HepG2 (cell line): ENCODE data around the gene CNKSR3. TPM values are rescaled to one million over a fixed set of nuclear protein-coding genes. Genes with fewer than 3 reads are reported as not detected.

Experiments
- AKAP8 ChIP-seq: sonication (generic); formaldehyde crosslinking; IDR thresholded peaks from 2 replicates; pipeline ENCODE4 v1.5.1; 2020; ENCODE audit warnings: mild to moderate bottlenecking, missing genetic modification reagents
- CREB1 ChIP-seq, 2 experiments: fragments of 450-650 bp in 1 of 2; IDR thresholded peaks; 2 replicates each; pipeline ENCODE4 v1.6.1; 2016 to 2017; ENCODE audit warnings: control low read depth in 1 of 2, mild to moderate bottlenecking in 1 of 2, missing compliant biosample characterization in 1 of 2, missing genetic modification characterization in 1 of 2
- DMAP1 ChIP-seq: IDR thresholded peaks from 2 replicates; pipeline ENCODE4 v1.6.1; 2016
- DR1 ChIP-seq: sonication (generic); formaldehyde crosslinking; IDR thresholded peaks from 2 replicates; pipeline ENCODE4 v1.8.0; 2021; ENCODE audit warnings: mild to moderate bottlenecking, missing genetic modification reagents, inconsistent platforms
- EHMT2 ChIP-seq: fragments of 200-600 bp; sonication (generic); IDR thresholded peaks from 2 replicates; pipeline ENCODE4 v1.7.0; 2017; ENCODE audit warnings: antibody characterized with exemption, low read depth, low read length, borderline replicate concordance
- FOXM1 ChIP-seq: sonication (generic); formaldehyde crosslinking; IDR thresholded peaks from 2 replicates; pipeline ENCODE4 v1.5.0; 2020; ENCODE audit warnings: missing genetic modification reagents
- HMG20B ChIP-seq: conservative IDR thresholded peaks from 2 replicates; pipeline ENCODE4 v1.6.1; 2016; ENCODE audit warnings: missing genetic modification reagents, missing compliant biosample characterization
- HOXA3 ChIP-seq: sonication (generic); formaldehyde crosslinking; IDR thresholded peaks from 2 replicates; pipeline ENCODE4 v1.5.0; 2020; ENCODE audit warnings: missing genetic modification reagents
- KMT2A ChIP-seq: sonication (generic); formaldehyde crosslinking; IDR thresholded peaks from 2 replicates; pipeline ENCODE4 v1.4.0; 2020; ENCODE audit warnings: missing genetic modification reagents
- MAZ ChIP-seq, 2 experiments: sonication (generic) in 1 of 2; formaldehyde crosslinking in 1 of 2; IDR thresholded peaks; 2 replicates each; pipeline versions ENCODE4 v1.5.0 to v1.6.1; 2012 to 2020; ENCODE audit warnings: low read depth in 2 of 2, mild to moderate bottlenecking in 2 of 2, borderline replicate concordance in 1 of 2, improper control_type of control experiment in 1 of 2, low read length in 1 of 2, missing genetic modification reagents in 1 of 2, moderate library complexity in 1 of 2
- MED13 ChIP-seq: sonication (generic); formaldehyde crosslinking; IDR thresholded peaks from 2 replicates; pipeline ENCODE4 v1.5.0; 2020; ENCODE audit warnings: missing genetic modification reagents
- MIER2 ChIP-seq: IDR thresholded peaks from 2 replicates; pipeline ENCODE4 v1.6.1; 2016; ENCODE audit warnings: missing biosample characterization, missing genetic modification reagents
- PCBP2 ChIP-seq: fragments of 200-400 bp; formaldehyde crosslinking; optimal IDR thresholded peaks from 2 replicates; pipeline ENCODE3; 2018; ENCODE audit warnings: low read length, low read depth; ENCODE audit not compliant: poor library complexity, severe bottlenecking
- PPARG ChIP-seq: conservative IDR thresholded peaks from 2 replicates; pipeline ENCODE4 v1.6.1; 2016; ENCODE audit warnings: missing biosample characterization, missing genetic modification reagents
- RFXANK ChIP-seq: IDR thresholded peaks from 2 replicates; pipeline ENCODE4 v1.6.1; 2016
- SALL1 ChIP-seq: sonication (generic); formaldehyde crosslinking; IDR thresholded peaks from 2 replicates; pipeline ENCODE4 v1.8.0; 2022; ENCODE audit warnings: mild to moderate bottlenecking, missing genetic modification reagents
- SAP130 ChIP-seq: IDR thresholded peaks from 2 replicates; pipeline ENCODE4 v1.6.1; 2016; ENCODE audit warnings: low read depth
- ZBTB38 ChIP-seq: sonication (generic); formaldehyde crosslinking; IDR thresholded peaks from 2 replicates; pipeline ENCODE4 v1.5.1; 2020; ENCODE audit warnings: mild to moderate bottlenecking, missing genetic modification reagents
- ZFP41 ChIP-seq: sonication (generic); formaldehyde crosslinking; IDR thresholded peaks from 2 replicates; pipeline ENCODE4 v1.4.0; 2020; ENCODE audit warnings: mild to moderate bottlenecking, missing genetic modification reagents, borderline replicate concordance
- ZNF121 ChIP-seq: sonication (generic); formaldehyde crosslinking; IDR thresholded peaks from 2 replicates; pipeline ENCODE4 v1.5.0; 2020; ENCODE audit warnings: mild to moderate bottlenecking, missing genetic modification reagents
- polyA plus RNA-seq, 8 experiments: library from polyadenylated mRNA; depleted of rRNA in 3 of 8; stranded (reverse) in 7 of 8; unstranded in 1 of 8; fragments of >200 nt; fragmentation: Illumina TruSeq in 4 of 8; extraction: Trizol in 4 of 8; gene quantifications; 2 replicates each; pipeline versions ENCODE4 v1.2.1 to v1.2.3, GENCODE V29; 2011 to 2016; ENCODE audit warnings: low read depth in 4 of 8, missing spikeins in 1 of 8, mixed read lengths in 1 of 8; ENCODE audit not compliant: insufficient read depth in 1 of 8
- total RNA-seq, 5 experiments: library from RNA; depleted of rRNA; stranded (reverse); fragments of >200 nt; fragmentation: Illumina TruSeq; extraction: Trizol; gene quantifications; 2 replicates each; pipeline ENCODE4 v1.2.3, GENCODE V29; 2016; ENCODE audit warnings: low read depth in 1 of 5
- TF ChIP-seq, protein P1 (sequence below): sonication (generic); formaldehyde crosslinking; IDR thresholded peaks from 2 replicates; pipeline ENCODE4 v1.8.1; 2023; ENCODE audit warnings: mild to moderate bottlenecking, missing genetic modification reagents
- TF ChIP-seq, protein P2 (sequence below), 2 experiments: sonication (generic) in 1 of 2; formaldehyde crosslinking in 1 of 2; IDR thresholded peaks; 2 replicates each; pipeline versions ENCODE4 v1.5.1 to v1.6.1; 2011 to 2020; ENCODE audit warnings: borderline replicate concordance in 1 of 2, low read depth in 1 of 2, low read length in 1 of 2, mild to moderate bottlenecking in 1 of 2, missing genetic modification reagents in 1 of 2, moderate library complexity in 1 of 2
- TF ChIP-seq, protein P3 (sequence below): sonication (generic); formaldehyde crosslinking; IDR thresholded peaks from 2 replicates; pipeline ENCODE4 v1.4.0; 2020; ENCODE audit warnings: missing genetic modification reagents
- TF ChIP-seq, protein P4 (sequence below): sonication (generic); formaldehyde crosslinking; IDR thresholded peaks from 2 replicates; pipeline ENCODE4 v1.5.0; 2020; ENCODE audit warnings: missing genetic modification reagents, mild to moderate bottlenecking, borderline replicate concordance
- TF ChIP-seq, protein P5 (sequence below): sonication (generic); IDR thresholded peaks from 2 replicates; pipeline ENCODE4 v1.6.1; 2016; ENCODE audit warnings: low read depth, borderline replicate concordance

CNKSR3 gene
- total and polyA plus RNA-seq, 2 of the 13 experiments (the other 11 are each of a cell fraction or from before 2014, with no cell fraction given) = 9.2 to 38.6 TPM

DNA sequence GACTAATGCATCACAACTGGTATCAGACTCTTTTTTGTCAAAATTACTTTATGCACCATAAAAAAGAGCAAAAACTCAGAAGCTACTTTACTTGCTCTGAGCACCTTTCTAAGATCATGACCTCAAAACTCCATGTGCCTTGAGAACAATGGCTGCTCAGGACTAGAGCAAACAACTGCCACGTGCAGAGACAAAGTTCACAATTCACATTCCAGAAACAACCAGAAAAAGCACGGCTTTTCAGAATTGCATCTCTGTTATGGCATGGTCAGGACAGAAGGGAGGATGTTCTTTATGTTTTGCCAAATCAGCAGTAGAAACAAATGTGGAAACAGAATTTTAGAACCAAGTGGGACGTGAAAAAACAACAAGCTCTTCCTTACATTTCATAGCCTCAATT, 70.5 kb downstream of the CNKSR3 start (continued):
- TF ChIP-seq, protein P1, sequence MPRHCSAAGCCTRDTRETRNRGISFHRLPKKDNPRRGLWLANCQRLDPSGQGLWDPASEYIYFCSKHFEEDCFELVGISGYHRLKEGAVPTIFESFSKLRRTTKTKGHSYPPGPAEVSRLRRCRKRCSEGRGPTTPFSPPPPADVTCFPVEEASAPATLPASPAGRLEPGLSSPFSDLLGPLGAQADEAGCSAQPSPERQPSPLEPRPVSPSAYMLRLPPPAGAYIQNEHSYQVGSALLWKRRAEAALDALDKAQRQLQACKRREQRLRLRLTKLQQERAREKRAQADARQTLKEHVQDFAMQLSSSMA = no peak
- TF ChIP-seq, protein P2, sequence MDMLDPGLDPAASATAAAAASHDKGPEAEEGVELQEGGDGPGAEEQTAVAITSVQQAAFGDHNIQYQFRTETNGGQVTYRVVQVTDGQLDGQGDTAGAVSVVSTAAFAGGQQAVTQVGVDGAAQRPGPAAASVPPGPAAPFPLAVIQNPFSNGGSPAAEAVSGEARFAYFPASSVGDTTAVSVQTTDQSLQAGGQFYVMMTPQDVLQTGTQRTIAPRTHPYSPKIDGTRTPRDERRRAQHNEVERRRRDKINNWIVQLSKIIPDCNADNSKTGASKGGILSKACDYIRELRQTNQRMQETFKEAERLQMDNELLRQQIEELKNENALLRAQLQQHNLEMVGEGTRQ (IDR thresholded peaks at IDR 0.05; ENCODE audit: low read depth, low read length) = peak; percentile 43; the same call in 1 of the 2 replicates
- TF ChIP-seq, protein P2 (CRISPR knock-in tag; IDR thresholded peaks at IDR 0.05; ENCODE audit: borderline replicate concordance) = peak; percentile 47; the same call in 1 of the 2 replicates
- TF ChIP-seq AKAP8 (CRISPR knock-in tag) (no peak), ZNF121 (peak; percentile 52; the same call in 1 of the 2 replicates), SALL1 (CRISPR knock-in tag) (peak; percentile 84; the same call in 1 of the 2 replicates), DMAP1 (CRISPR knock-in tag) (peak; percentile 97), SAP130 (CRISPR knock-in tag) (peak; percentile 71), ZBTB38 (CRISPR knock-in tag) (no peak), HMG20B (CRISPR knock-in tag) (0 out of 2 replicates have a peak, but pooled peaks have one; percentile 27), DR1 (no peak), KMT2A (CRISPR knock-in tag) (0 out of 2 replicates have a peak, but pooled peaks have one; percentile 28), MAZ (IDR thresholded peaks at IDR 0.05; ENCODE audit: borderline replicate concordance, low read depth, low read length) (no peak), MAZ (CRISPR knock-in tag; IDR thresholded peaks at IDR 0.05; ENCODE audit: low read depth) (no peak), EHMT2 (no peak), FOXM1 (CRISPR knock-in tag) (no peak), PPARG (CRISPR knock-in tag) (peak; percentile 63; the same call in 1 of the 2 replicates), MIER2 (CRISPR knock-in tag) (peak; percentile 76), MED13 (CRISPR knock-in tag) (0 out of 2 replicates have a peak, but pooled peaks have one; percentile 61), PCBP2 (no peak), CREB1 (IDR thresholded peaks at IDR 0.05) (no peak), CREB1 (CRISPR knock-in tag; IDR thresholded peaks at IDR 0.05) (peak; percentile 30; the same call in 1 of the 2 replicates), RFXANK (CRISPR knock-in tag) (no peak), ZFP41 (CRISPR knock-in tag) (no peak), HOXA3 (CRISPR knock-in tag) (peak; percentile 91)
- TF ChIP-seq, protein P3, sequence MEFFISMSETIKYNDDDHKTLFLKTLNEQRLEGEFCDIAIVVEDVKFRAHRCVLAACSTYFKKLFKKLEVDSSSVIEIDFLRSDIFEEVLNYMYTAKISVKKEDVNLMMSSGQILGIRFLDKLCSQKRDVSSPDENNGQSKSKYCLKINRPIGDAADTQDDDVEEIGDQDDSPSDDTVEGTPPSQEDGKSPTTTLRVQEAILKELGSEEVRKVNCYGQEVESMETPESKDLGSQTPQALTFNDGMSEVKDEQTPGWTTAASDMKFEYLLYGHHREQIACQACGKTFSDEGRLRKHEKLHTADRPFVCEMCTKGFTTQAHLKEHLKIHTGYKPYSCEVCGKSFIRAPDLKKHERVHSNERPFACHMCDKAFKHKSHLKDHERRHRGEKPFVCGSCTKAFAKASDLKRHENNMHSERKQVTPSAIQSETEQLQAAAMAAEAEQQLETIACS (CRISPR knock-in tag) = no peak; the same call in 1 of the 2 replicates
- TF ChIP-seq, protein P4, sequence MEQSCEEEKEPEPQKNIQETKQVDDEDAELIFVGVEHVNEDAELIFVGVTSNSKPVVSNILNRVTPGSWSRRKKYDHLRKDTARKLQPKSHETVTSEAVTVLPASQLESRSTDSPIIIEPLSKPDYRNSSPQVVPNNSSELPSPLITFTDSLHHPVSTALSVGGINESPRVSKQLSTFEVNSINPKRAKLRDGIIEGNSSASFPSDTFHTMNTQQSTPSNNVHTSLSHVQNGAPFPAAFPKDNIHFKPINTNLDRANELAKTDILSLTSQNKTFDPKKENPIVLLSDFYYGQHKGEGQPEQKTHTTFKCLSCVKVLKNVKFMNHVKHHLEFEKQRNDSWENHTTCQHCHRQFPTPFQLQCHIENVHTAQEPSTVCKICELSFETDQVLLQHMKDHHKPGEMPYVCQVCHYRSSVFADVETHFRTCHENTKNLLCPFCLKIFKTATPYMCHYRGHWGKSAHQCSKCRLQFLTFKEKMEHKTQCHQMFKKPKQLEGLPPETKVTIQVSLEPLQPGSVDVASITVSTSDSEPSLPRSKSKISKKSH (CRISPR knock-in tag) = no peak
- TF ChIP-seq, protein P5, sequence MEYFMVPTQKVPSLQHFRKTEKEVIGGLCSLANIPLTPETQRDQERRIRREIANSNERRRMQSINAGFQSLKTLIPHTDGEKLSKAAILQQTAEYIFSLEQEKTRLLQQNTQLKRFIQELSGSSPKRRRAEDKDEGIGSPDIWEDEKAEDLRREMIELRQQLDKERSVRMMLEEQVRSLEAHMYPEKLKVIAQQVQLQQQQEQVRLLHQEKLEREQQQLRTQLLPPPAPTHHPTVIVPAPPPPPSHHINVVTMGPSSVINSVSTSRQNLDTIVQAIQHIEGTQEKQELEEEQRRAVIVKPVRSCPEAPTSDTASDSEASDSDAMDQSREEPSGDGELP = no peak
